Skeletal muscle satellite cell (primary cell): ENCODE data around the gene CRHR1.

Experiments
- H3K27me3 ChIP-seq: 2 replicates; pipeline ENCODE4 v1.7.0; 2013; ENCODE audit warnings: low read length; ENCODE audit not compliant: control insufficient read depth, insufficient read depth
- H3K36me3 ChIP-seq: 2 replicates; pipeline ENCODE4 v1.7.0; 2013; ENCODE audit warnings: mild to moderate bottlenecking, control low read depth, low read length; ENCODE audit not compliant: insufficient read depth
- H3K4me1 ChIP-seq: 2 replicates; pipeline ENCODE4 v1.7.0; 2013; ENCODE audit warnings: low read length; ENCODE audit not compliant: control insufficient read depth, insufficient read depth
- H3K4me2 ChIP-seq: 2 replicates; pipeline ENCODE4 v1.7.0; 2013; ENCODE audit warnings: mild to moderate bottlenecking, low read length
- H3K4me3 ChIP-seq: 2 replicates; pipeline ENCODE4 v1.7.0; 2013; ENCODE audit warnings: low read length
- H3K9ac ChIP-seq: 2 replicates; pipeline ENCODE4 v1.7.0; 2013; ENCODE audit warnings: mild to moderate bottlenecking, low read depth, low read length, moderate library complexity
- H3K9me3 ChIP-seq: replicated peaks from 2 replicates; pipeline ENCODE4 v1.7.0; 2013; ENCODE audit warnings: mild to moderate bottlenecking, control low read depth, low read length

The CRHR1 gene

GRCh38 chr17:45792437-45792836, 8.3 kb downstream of the CRHR1 start:
- no peaks in the 10 kb centered on the region for H3K4me1 ChIP-seq
- H3K27me3 ChIP-seq = peaks cover 89% of the 10 kb centered on the region
- no peak overlapping the region for H3K4me3 ChIP-seq
- no peaks in the 10 kb centered on the region for H3K36me3 ChIP-seq
- no peaks in the 10 kb centered on the region for H3K9me3 ChIP-seq
- H3K4me2 ChIP-seq = no peak overlapping the region
- H3K9ac ChIP-seq = no peak overlapping the region

DNA sequence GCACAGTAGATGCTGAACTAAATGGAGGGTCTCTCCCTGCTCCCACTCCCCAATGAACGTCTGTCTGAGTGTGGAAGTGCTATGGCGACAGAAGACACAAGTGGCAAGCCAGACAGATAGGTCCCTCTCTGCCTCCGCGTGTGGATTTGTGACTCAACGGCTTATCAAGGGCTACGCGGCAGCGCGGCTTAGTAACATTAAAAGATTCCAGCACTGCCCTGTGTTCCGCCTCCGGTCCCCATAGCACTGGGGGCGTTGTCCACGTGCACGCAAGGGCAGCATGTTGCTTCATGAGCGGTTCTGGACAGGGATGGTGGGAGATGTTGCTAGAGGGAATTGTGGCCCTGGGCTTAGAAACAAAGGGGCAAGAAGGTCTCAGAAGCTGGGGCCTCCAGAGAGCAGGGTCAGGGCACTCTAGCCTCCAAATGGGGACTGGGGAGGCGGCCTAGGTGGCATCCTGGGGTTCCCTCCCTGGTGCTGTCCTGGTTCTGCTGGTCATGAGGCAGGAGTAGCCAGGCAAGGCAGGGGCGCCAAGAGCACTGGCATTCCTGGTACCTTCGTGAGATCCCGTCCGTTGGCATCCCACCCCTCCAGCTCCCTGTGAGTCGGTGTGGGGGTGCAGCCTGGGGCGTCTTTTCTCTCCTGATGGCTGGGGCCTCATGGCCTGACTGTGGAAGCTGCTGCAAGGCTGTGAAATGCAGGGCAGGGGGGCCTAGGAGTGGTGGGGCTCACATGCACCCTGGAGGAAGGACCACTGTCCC, 9.1 kb downstream of the CRHR1 start:
- no peak overlapping the region for H3K4me2 ChIP-seq
- H3K9ac ChIP-seq = no peak overlapping the region
- no peaks in the 10 kb centered on the region for H3K9me3 ChIP-seq
- H3K4me1 ChIP-seq = no peaks in the 10 kb centered on the region
- peaks cover 85% of the 10 kb centered on the region for H3K27me3 ChIP-seq
- H3K4me3 ChIP-seq = no peak overlapping the region
- H3K36me3 ChIP-seq = no peaks in the 10 kb centered on the region

- no peak overlapping the region for H3K4me2 ChIP-seq
- no peaks in the 10 kb centered on the region for H3K36me3 ChIP-seq
- H3K27me3 ChIP-seq = peaks cover 77% of the 10 kb centered on the region
- no peak overlapping the region for H3K9ac ChIP-seq
- no peaks in the 10 kb centered on the region for H3K4me1 ChIP-seq
- no peak overlapping the region for H3K4me3 ChIP-seq
- no peaks in the 10 kb centered on the region for H3K9me3 ChIP-seq
These were observed 9.9 kb downstream of the CRHR1 start for GRCh38 chr17:45793999-45794540.

DNA sequence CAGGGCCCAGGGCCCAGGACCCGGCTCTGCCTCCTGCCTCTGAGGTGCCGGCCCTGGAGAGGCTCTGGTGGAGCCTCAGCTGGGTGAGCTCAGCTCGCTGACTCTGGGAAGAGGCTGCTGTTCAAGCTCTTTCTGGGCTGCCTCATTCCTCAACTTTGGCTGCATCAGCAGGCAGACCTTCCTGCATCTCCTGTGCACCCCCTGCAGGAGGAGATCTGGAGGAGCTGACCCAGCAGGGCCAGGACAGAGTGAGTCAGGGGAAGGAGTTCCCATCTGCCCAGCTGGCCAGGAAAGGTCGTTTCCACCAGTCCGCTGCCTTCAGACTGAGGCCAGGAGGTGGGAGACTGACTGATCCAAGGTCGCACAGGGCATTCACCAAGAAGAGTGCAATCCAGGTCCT, 10.7 kb downstream of the CRHR1 start:
- H3K4me1 ChIP-seq = no peaks in the 10 kb centered on the region
- no peaks in the 10 kb centered on the region for H3K9me3 ChIP-seq
- H3K36me3 ChIP-seq = no peaks in the 10 kb centered on the region
- H3K4me2 ChIP-seq = no peak overlapping the region
- no peak overlapping the region for H3K4me3 ChIP-seq
- H3K27me3 ChIP-seq = peaks cover 77% of the 10 kb centered on the region
- H3K9ac ChIP-seq = no peak overlapping the region

DNA sequence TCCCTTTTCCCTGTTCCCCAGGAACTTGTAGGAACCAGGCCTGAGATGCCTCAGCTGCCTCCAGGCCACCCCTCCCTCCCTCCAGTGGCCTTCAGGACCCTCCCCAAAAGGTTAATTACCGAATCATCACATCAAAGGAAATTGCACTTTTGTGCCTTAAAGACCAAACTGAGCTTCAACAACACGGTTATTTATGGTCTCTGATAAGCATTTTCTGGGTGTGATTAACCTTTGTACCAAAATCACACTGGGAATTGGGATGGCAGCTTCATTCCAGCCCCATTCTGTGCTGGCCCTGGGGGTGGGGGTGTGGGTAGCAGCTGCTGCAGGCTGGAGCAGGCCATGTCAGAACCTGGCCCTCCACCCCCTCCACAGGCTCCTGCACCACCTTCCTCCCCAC, 16.7 kb downstream of the CRHR1 start:
- H3K4me3 ChIP-seq = no peak overlapping the region
- no peaks in the 10 kb centered on the region for H3K36me3 ChIP-seq
- H3K4me2 ChIP-seq = no peak overlapping the region
- H3K9me3 ChIP-seq = no peaks in the 10 kb centered on the region
- no peaks in the 10 kb centered on the region for H3K4me1 ChIP-seq
- H3K27me3 ChIP-seq = peaks cover 72% of the 10 kb centered on the region
- H3K9ac ChIP-seq = no peak overlapping the region

GRCh38 chr17:45801421-45801820, 17.3 kb downstream of the CRHR1 start:
- Histone ChIP-seq H3K36me3 (no peaks in the 10 kb centered on the region), H3K9me3 (no peaks in the 10 kb centered on the region), H3K4me3 (no peak overlapping the region), H3K27me3 (peaks cover 68% of the 10 kb centered on the region), H3K4me2 (no peak overlapping the region), H3K9ac (no peak overlapping the region), H3K4me1 (no peaks in the 10 kb centered on the region)

GRCh38 chr17:45808845-45809244, 24.7 kb downstream of the CRHR1 start:
- Histone ChIP-seq H3K4me1 (no peaks in the 10 kb centered on the region), H3K4me2 (no peak overlapping the region), H3K9me3 (no peaks in the 10 kb centered on the region), H3K36me3 (no peaks in the 10 kb centered on the region), H3K4me3 (no peak overlapping the region), H3K9ac (no peak overlapping the region), H3K27me3 (peaks cover 53% of the 10 kb centered on the region)

DNA sequence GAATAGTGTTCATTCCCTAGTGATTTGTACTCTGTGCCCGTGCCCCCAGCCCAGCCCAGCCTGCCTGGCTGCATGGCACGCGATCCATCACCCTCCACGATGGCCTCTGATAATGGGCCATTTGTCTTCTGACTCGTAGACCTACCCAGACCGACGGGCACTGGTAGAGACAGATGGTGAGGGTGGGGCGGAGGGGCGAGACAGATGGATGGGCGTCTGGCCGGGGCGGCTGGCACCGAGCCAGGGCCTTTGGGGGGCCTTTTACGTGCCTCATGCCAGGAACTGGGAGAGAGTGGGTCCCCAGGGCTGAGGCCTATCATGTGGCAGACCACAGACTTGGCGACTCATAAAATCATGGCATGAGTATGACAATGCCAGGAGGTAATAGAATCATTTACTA, 25.4 kb downstream of the CRHR1 start:
- Histone ChIP-seq H3K36me3 (no peaks in the 10 kb centered on the region), H3K9ac (no peak overlapping the region), H3K4me1 (no peaks in the 10 kb centered on the region), H3K27me3 (peaks cover 46% of the 10 kb centered on the region), H3K4me3 (no peak overlapping the region), H3K4me2 (no peak overlapping the region), H3K9me3 (no peaks in the 10 kb centered on the region)

DNA sequence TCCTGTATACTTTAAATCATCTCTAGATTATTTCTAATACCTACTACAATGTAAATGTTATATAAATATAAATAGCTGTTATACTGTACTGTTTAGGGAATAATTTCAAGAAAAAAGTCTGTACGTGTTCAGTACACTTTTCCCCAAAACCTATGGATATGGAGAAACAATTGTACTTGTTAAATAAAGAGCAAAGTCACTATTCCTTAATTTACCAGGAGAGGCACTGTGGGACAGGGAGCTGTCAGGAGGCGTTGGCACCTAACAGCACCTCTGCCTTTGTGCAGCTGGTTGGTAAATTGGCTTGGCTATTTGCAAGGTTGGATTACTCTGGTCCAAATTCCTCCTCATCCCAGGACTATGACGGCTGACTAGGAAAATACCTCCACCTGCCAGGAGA, 28.0 kb downstream of the CRHR1 start:
- H3K36me3 ChIP-seq = no peaks in the 10 kb centered on the region
- no peak overlapping the region for H3K4me2 ChIP-seq
- H3K4me3 ChIP-seq = no peak overlapping the region
- peaks cover 44% of the 10 kb centered on the region for H3K27me3 ChIP-seq
- no peaks in the 10 kb centered on the region for H3K9me3 ChIP-seq
- no peak overlapping the region for H3K9ac ChIP-seq
- no peaks in the 10 kb centered on the region for H3K4me1 ChIP-seq

GRCh38 chr17:45813048-45813725, 29.1 kb downstream of the CRHR1 start:
- Histone ChIP-seq H3K9ac (no peak overlapping the region), H3K9me3 (no peaks in the 10 kb centered on the region), H3K27me3 (peaks cover 34% of the 10 kb centered on the region), H3K4me2 (no peak overlapping the region), H3K4me3 (no peak overlapping the region), H3K4me1 (no peaks in the 10 kb centered on the region), H3K36me3 (no peaks in the 10 kb centered on the region)

DNA sequence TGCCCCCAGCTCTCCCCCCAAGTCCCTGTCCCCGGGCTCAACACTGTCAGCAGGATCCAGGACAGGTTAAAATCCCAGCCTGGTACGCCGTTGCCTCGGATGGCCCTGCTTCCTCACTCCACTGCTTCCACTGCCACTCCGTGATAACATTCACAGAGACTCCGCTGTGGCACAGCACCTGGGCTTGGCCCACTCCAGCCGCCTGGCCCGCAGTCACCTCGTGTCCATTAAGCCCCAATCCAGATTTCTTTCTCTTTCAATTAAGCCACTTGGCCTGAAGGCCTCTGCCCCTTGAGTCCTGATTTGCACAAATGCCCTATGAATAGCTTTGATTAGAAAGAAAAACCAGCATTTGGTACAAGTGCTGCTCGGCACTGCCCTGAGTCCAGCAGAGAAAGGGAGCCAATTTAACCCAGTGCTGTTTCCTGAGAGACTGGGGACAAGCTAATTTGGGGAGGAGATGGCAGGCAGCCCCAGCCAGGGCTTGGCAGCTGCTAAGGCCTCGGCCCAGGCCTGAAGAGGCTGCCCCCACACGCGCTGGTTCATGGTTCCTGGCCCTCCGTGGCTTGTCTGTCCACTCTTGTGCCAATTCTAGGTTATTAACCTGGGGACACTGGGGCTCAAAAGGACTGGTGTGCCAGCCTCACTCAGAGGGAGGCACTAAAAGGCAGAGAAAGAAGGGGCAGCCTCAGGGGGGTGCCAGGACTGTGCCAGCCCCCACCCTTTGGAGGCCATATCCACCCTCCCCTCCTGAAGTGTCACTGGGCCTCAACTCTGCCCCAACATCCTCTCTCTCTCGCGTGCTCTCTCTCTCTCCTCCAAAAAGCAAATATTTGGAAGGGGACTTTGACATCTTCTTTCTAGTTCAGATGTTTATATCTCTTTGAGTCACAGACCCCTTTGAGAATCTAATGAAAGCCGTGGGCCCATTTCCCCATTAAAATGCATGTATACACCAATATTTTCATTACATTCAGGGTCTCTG, 30.8 kb downstream of the CRHR1 start:
- no peaks in the 10 kb centered on the region for H3K4me1 ChIP-seq
- no peak overlapping the region for H3K9ac ChIP-seq
- peaks cover 23% of the 10 kb centered on the region for H3K27me3 ChIP-seq
- no peak overlapping the region for H3K4me2 ChIP-seq
- no peaks in the 10 kb centered on the region for H3K36me3 ChIP-seq
- no peak overlapping the region for H3K4me3 ChIP-seq
- no peaks in the 10 kb centered on the region for H3K9me3 ChIP-seq
